HG02938 (cell line): Measurements from ENCODE around the gene KLHL6.
"Not testable (repeated sequence)": the region's sequence is repeated elsewhere in the genome, so short reads cannot be mapped to it uniquely, and the experiment has no call there.

ENCODE experiments used
- ATAC-seq: cut with Tn5 transposase; IDR thresholded peaks from one replicate; pipeline ENCODE4 v1.9.1; 2021; ENCODE audit warnings: mild to moderate bottlenecking, moderate library complexity; ENCODE audit not compliant: unreplicated experiment

Gene KLHL6

GRCh38 chr3:183555541-183556081 is at the start of gene KLHL6:
TSS of gene KLHL6 (minus strand) at chr3:183555706. CDS start at chr3:183555653, 53 bp downstream.
- peak; percentile 87 for ATAC-seq

GRCh38 chr3:183597959-183598358 is 42.5 kb upstream of the KLHL6 start:
- ATAC-seq = no peak

- ATAC-seq = no peak
Observed at GRCh38 chr3:183594636-183595035, 39.1 kb upstream of the KLHL6 start.

GRCh38 chr3:183592821-183593220 is 37.3 kb upstream of the KLHL6 start:
- no peak for ATAC-seq

- peak; percentile 95 for ATAC-seq
Observed at GRCh38 chr3:183591881-183592521, 36.5 kb upstream of the KLHL6 start.

GRCh38 chr3:183590442-183590841 is 34.9 kb upstream of the KLHL6 start:
- ATAC-seq = no peak

GRCh38 chr3:183587336-183587735 is 31.8 kb upstream of the KLHL6 start:
- ATAC-seq = no peak

- ATAC-seq = no peak
Observed at GRCh38 chr3:183586477-183586876, 31.0 kb upstream of the KLHL6 start.

GRCh38 chr3:183584914-183585280 is 29.4 kb upstream of the KLHL6 start:
- no peak for ATAC-seq

GRCh38 chr3:183584246-183584913 is 28.9 kb upstream of the KLHL6 start:
- no peak for ATAC-seq

GRCh38 chr3:183583331-183584245 is 28.1 kb upstream of the KLHL6 start:
- no peak for ATAC-seq

- no peak for ATAC-seq
Observed at GRCh38 chr3:183582161-183582560, 26.7 kb upstream of the KLHL6 start.

- no peak for ATAC-seq
Observed at GRCh38 chr3:183581496-183582155, 26.1 kb upstream of the KLHL6 start.

GRCh38 chr3:183579967-183580900 is 24.7 kb upstream of the KLHL6 start:
- no peak for ATAC-seq

- no peak for ATAC-seq
Observed at GRCh38 chr3:183578179-183578578, 22.7 kb upstream of the KLHL6 start.

GRCh38 chr3:183577346-183577745 is 21.8 kb upstream of the KLHL6 start:
- no peak for ATAC-seq

GRCh38 chr3:183576487-183577107 is 21.1 kb upstream of the KLHL6 start:
- no peak for ATAC-seq

- peak; percentile 42 for ATAC-seq
Observed at GRCh38 chr3:183572935-183573334, 17.4 kb upstream of the KLHL6 start.

- ATAC-seq = not testable (repeated sequence)
Observed at GRCh38 chr3:183570191-183570590, 14.7 kb upstream of the KLHL6 start.
